IMR-90 (cell line): ENCODE results near the gene HIGD2A. TPM values are rescaled to one million over a fixed set of nuclear protein-coding genes. Genes with fewer than 3 reads are reported as not detected.

Experiments
- ATAC-seq: fragments of 200-7000 bp; cut with Tn5 transposase; 2 replicates; pipeline ENCODE4 v1.9.1; 2020; ENCODE audit warnings: low read depth, mild to moderate bottlenecking, moderate library complexity
- BruUV-seq: library from RNA; stranded (reverse); fragments of 400-500 nt; replicated peaks from 2 replicates; lab custom pipeline; 2021; lab: Mats Ljungman, UMichigan
- CTCF ChIA-PET: fragments of 300-600 bp; formaldehyde crosslinking; extraction: SDS; loops from one replicate; lab custom pipeline; 2021; ENCODE audit warnings: antibody characterized with exemption; lab: Yijun Ruan, JAX
- POLR2A ChIA-PET: fragments of 300-600 bp; sonication (Branson Sonifier 250); formaldehyde crosslinking; loops from one replicate; lab custom pipeline; 2022; ENCODE audit warnings: antibody characterized with exemption; ENCODE audit not compliant: unreplicated experiment; lab: Charles Lee
- DNase-seq: peaks from one replicate; pipeline ENCODE4 v3.0.0; 2013
- H2AFZ ChIP-seq: replicated peaks from 2 replicates; pipeline ENCODE3; 2013; ENCODE audit warnings: low read length, mild to moderate bottlenecking; ENCODE audit not compliant: poor library complexity
- H2AK5ac ChIP-seq: 2 replicates; pipeline ENCODE4 v1.6.1; 2013; ENCODE audit warnings: low read depth, low read length, inconsistent platforms
- H2AK9ac ChIP-seq: replicated peaks from 2 replicates; pipeline ENCODE3; 2013; ENCODE audit warnings: mild to moderate bottlenecking, low read depth, low read length, moderate library complexity; ENCODE audit not compliant: poor library complexity
- H2BK120ac ChIP-seq: 2 replicates; pipeline ENCODE4 v1.6.1; 2013; ENCODE audit warnings: low read depth, low read length, inconsistent platforms
- H2BK15ac ChIP-seq: 3 replicates; pipeline ENCODE4 v1.6.1; 2013; ENCODE audit warnings: low read depth, low read length, inconsistent platforms
- H2BK20ac ChIP-seq: 2 replicates; pipeline ENCODE4 v1.6.1; 2013; ENCODE audit warnings: low read depth, mild to moderate bottlenecking, inconsistent platforms, low read length, moderate library complexity
- H2BK5ac ChIP-seq: 2 replicates; pipeline ENCODE4 v1.6.1; 2013; ENCODE audit warnings: mild to moderate bottlenecking, low read depth, low read length, inconsistent platforms; ENCODE audit not compliant: poor library complexity, severe bottlenecking
- H3K14ac ChIP-seq: replicated peaks from 2 replicates; pipeline ENCODE4 v1.6.1; 2013; ENCODE audit warnings: low read depth, low read length, inconsistent platforms
- H3K18ac ChIP-seq: 2 replicates; pipeline ENCODE4 v1.6.1; 2013; ENCODE audit warnings: low read depth, low read length, control low read depth
- H3K23ac ChIP-seq: 2 replicates; pipeline ENCODE4 v1.6.1; 2013; ENCODE audit warnings: low read depth, low read length, inconsistent platforms
- H3K27ac ChIP-seq: 2 replicates; pipeline ENCODE4 v1.5.1; 2013; ENCODE audit warnings: mild to moderate bottlenecking, control low read depth, low read length; ENCODE audit not compliant: insufficient read depth
- H3K27me3 ChIP-seq: 2 replicates; pipeline ENCODE4 v1.6.1; 2013; ENCODE audit warnings: low read length; ENCODE audit not compliant: control insufficient read depth, insufficient read depth
- H3K36me3 ChIP-seq: 2 replicates; pipeline ENCODE4 v1.6.1; 2013; ENCODE audit warnings: low read length, mixed read lengths; ENCODE audit not compliant: control insufficient read depth, insufficient read depth
- H3K4ac ChIP-seq: 2 replicates; pipeline ENCODE4 v1.6.1; 2013; ENCODE audit warnings: low read depth, low read length, inconsistent platforms
- H3K4me1 ChIP-seq: 2 replicates; pipeline ENCODE4 v1.6.1; 2013; ENCODE audit warnings: low read length, mixed read lengths; ENCODE audit not compliant: control insufficient read depth, insufficient read depth
- H3K4me2 ChIP-seq: 2 replicates; pipeline ENCODE4 v1.6.1; 2013; ENCODE audit warnings: low read depth, mild to moderate bottlenecking, control low read depth, low read length, moderate library complexity
- H3K4me3 ChIP-seq: 2 replicates; pipeline ENCODE4 v1.5.1; 2013; ENCODE audit warnings: low read depth, mild to moderate bottlenecking, control low read depth, low read length, moderate library complexity; ENCODE audit not compliant: insufficient read depth
- H3K56ac ChIP-seq: 2 replicates; pipeline ENCODE4 v1.6.1; 2013; ENCODE audit warnings: low read length, inconsistent platforms; ENCODE audit not compliant: insufficient read depth; ENCODE audit errors: extremely low read depth
- H3K79me1 ChIP-seq, 2 experiments: 2 replicates each; pipeline ENCODE4 v1.6.1; 2013; ENCODE audit warnings: low read length in 2 of 2, inconsistent platforms in 1 of 2, low read depth in 1 of 2
- H3K9ac ChIP-seq: 2 replicates; pipeline ENCODE4 v1.6.1; 2013; ENCODE audit warnings: low read depth, low read length, control low read depth
- H3K9me1 ChIP-seq: 2 replicates; pipeline ENCODE4 v1.6.1; 2013; ENCODE audit warnings: low read length, inconsistent platforms; ENCODE audit not compliant: insufficient read depth
- H3K9me3 ChIP-seq: 2 replicates; pipeline ENCODE4 v1.6.1; 2013; ENCODE audit warnings: low read length; ENCODE audit not compliant: control insufficient read depth, insufficient read depth
- H4K20me1 ChIP-seq: 2 replicates; pipeline ENCODE4 v1.6.1; 2013; ENCODE audit warnings: low read length, inconsistent platforms; ENCODE audit not compliant: insufficient read depth
- H4K5ac ChIP-seq: 2 replicates; pipeline ENCODE4 v1.6.1; 2013; ENCODE audit warnings: mild to moderate bottlenecking, low read depth, low read length, control low read depth
- H4K8ac ChIP-seq, 2 experiments: 2 replicates each; pipeline ENCODE4 v1.6.1; 2013; ENCODE audit warnings: low read depth in 2 of 2, low read length in 2 of 2, control low read depth in 1 of 2, inconsistent platforms in 1 of 2
- H4K91ac ChIP-seq: 2 replicates; pipeline ENCODE4 v1.6.1; 2013; ENCODE audit warnings: low read depth, low read length, inconsistent platforms; ENCODE audit not compliant: insufficient read depth
- BHLHE40 ChIP-seq: fragments of 150-350 bp; IDR thresholded peaks from 2 replicates; pipeline ENCODE4 v1.6.1; 2016; ENCODE audit warnings: mild to moderate bottlenecking, low read depth, low read length
- CEBPB ChIP-seq: IDR thresholded peaks from 2 replicates; pipeline ENCODE4 v1.6.1; 2012; ENCODE audit warnings: low read depth, low read length, improper control_type of control experiment
- CHD1 ChIP-seq: IDR thresholded peaks from 2 replicates; pipeline ENCODE4 v1.6.1; 2012; ENCODE audit warnings: low read depth, low read length, improper control_type of control experiment
- FOS ChIP-seq: fragments of 150-350 bp; IDR thresholded peaks from 2 replicates; pipeline ENCODE4 v1.6.1; 2016; ENCODE audit warnings: low read depth, low read length
- MAFK ChIP-seq: IDR thresholded peaks from 2 replicates; pipeline ENCODE4 v1.6.1; 2012; ENCODE audit warnings: low read depth, low read length, improper control_type of control experiment
- RAD21 ChIP-seq: IDR thresholded peaks from 2 replicates; pipeline ENCODE4 v1.6.1; 2012; ENCODE audit warnings: low read length, improper control_type of control experiment
- RCOR1 ChIP-seq: IDR thresholded peaks from 2 replicates; pipeline ENCODE4 v1.6.1; 2012; ENCODE audit warnings: mild to moderate bottlenecking, low read length, improper control_type of control experiment; ENCODE audit not compliant: insufficient replicate concordance
- RFX5 ChIP-seq: IDR thresholded peaks from 2 replicates; pipeline ENCODE4 v1.8.0; 2012; ENCODE audit warnings: low read depth, mild to moderate bottlenecking, low read length, moderate library complexity
- SMC3 ChIP-seq: fragments of 150-350 bp; IDR thresholded peaks from 2 replicates; pipeline ENCODE4 v1.6.1; 2016; ENCODE audit warnings: low read depth, mild to moderate bottlenecking, antibody characterized with exemption, low read length, moderate library complexity
- WGBS, 2 experiments: methylation state at CpG; one replicate each; pipeline versions ENCODE4 v1.1.5 to v1.1.7; 2013; ENCODE audit warnings: missing lambda C conversion rate in 2 of 2; ENCODE audit not compliant: insufficient read length in 1 of 2; ENCODE audit errors: extremely low coverage in 2 of 2; 5-methylcytosine and 5-hydroxymethylcytosine counted together
- dilution Hi-C: fragments of 300-500 bp; cut with HindIII; formaldehyde crosslinking; loops from one replicate; pipeline ENCODE4 v1.14.3; 2018; ENCODE audit warnings: low sequenced_read_pairs; ENCODE audit not compliant: unreplicated experiment
- in situ Hi-C: fragments of 300-500 bp; cut with MboI; formaldehyde crosslinking; loops from 3 replicates; pipeline ENCODE4 v1.14.3; 2019; ENCODE audit warnings: low sequenced_read_pairs, inconsistent platforms, mixed read lengths
- intact Hi-C: fragments of 100-400 bp; cut with micrococcal nuclease; formaldehyde crosslinking; loops from 2 replicates; pipeline ENCODE4 v1.10.0; 2022
- polyA plus RNA-seq, 3 experiments: library from polyadenylated mRNA; depleted of rRNA; stranded (reverse); fragments of >200 nt; gene quantifications; 2 replicates each; pipeline ENCODE4 v1.2.3, GENCODE V29; 2012; ENCODE audit warnings: low replicate concordance in 1 of 3
- total RNA-seq: library from RNA; depleted of rRNA; stranded (reverse); fragments of >200 nt; gene quantifications from 2 replicates; pipeline ENCODE4 v1.2.3, GENCODE V29; 2012

HIGD2A gene
- total and polyA plus RNA-seq, 2 of the 4 experiments (the other 2 are of a cell fraction), result 35.0 to 131 TPM

DNA sequence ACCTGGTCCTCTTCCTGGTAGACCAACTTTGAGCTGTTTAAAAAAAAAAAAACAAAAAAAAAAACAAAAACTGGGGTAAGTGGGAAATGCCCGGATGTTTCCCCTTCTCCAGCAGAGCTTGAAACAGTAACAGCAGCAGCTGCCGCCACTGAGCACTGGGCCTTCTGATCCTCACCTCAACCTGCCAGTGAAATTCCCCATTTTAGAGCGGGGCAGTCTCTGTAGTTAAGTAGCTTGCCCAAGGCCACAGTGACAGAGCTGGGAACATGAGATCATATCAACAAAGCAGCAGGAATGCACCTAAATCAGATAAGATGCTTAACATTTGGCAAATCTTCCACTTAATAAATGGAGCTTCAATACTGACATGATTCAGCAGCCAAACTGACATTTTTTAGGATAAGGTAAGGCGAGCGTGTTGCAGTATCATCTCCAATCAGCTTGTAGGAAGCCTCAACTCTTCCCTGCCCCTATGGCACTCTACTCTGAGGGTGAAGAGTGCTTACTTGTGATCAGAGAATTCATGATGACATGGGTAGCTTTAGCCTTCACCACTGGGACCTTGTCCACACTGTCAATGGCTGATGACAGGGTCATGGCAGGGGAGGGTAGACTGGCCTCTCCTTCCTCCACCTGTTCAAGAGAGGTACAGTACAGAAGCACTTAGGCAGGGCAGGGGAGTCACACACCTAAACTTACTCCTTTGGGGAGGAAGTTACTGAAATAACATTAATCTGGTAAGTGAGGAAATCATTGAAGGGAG, 36.3 kb upstream of the HIGD2A start:
- H3K23ac ChIP-seq, result no peak overlapping the region
- no peak overlapping the region for H4K5ac ChIP-seq
- H3K27me3 ChIP-seq, result no peaks in the 10 kb centered on the region
- no peak overlapping the region for H2AK9ac ChIP-seq
- dilution Hi-C loops, result no loop called here
- H3K79me1 ChIP-seq, result peaks cover 45 to 57% of the 10 kb centered on the region in 2 experiments
- H2BK5ac ChIP-seq, result no peak overlapping the region
- TF ChIP-seq MAFK, result no peak
- no peak for TF ChIP-seq SMC3
- TF ChIP-seq FOS, result no peak
- TF ChIP-seq BHLHE40, result no peak
- TF ChIP-seq RCOR1, result no peak
- TF ChIP-seq RAD21, result no peak
- no peak for TF ChIP-seq CEBPB
- TF ChIP-seq RFX5, result no peak
- TF ChIP-seq CHD1, result no peak
- H3K4me1 ChIP-seq, result 0 out of 2 replicates have a peak, but pooled peaks cover 2% of the 10 kb centered on the region
- H3K56ac ChIP-seq, result no peak overlapping the region
- H3K4me2 ChIP-seq, result no peak overlapping the region
- intact Hi-C loops, result no loop called here
- H3K4me3 ChIP-seq, result no peak overlapping the region
- in situ Hi-C loops, result no loop called here
- ATAC-seq, result peak; percentile 56
- H2BK20ac ChIP-seq, result no peak overlapping the region
- H3K36me3 ChIP-seq, result peaks cover 72% of the 10 kb centered on the region
- H4K8ac ChIP-seq, result no peak overlapping the region
- H2BK15ac ChIP-seq, result no peak overlapping the region
- no peaks in the 10 kb centered on the region for H3K9me3 ChIP-seq
- CTCF ChIA-PET, result no interaction called here
- peak; percentile 44 for DNase-seq
- H2AK5ac ChIP-seq, result no peak overlapping the region
- no peak overlapping the region for H3K18ac ChIP-seq
- H3K9me1 ChIP-seq, result peaks cover 15% of the 10 kb centered on the region
- no peak overlapping the region for H3K14ac ChIP-seq
- H2AFZ ChIP-seq, result no peak overlapping the region
- no peak overlapping the region for H3K27ac ChIP-seq
- H2BK120ac ChIP-seq, result no peak overlapping the region
- H3K9ac ChIP-seq, result no peak overlapping the region
- H4K20me1 ChIP-seq, result peaks cover 49% of the 10 kb centered on the region
- H3K4ac ChIP-seq, result no peak overlapping the region
- BruUV-seq, result no TSS peak
- WGBS, 2 experiments, result no CpG with 5 or more reads among the region's 5 CpGs
- H4K91ac ChIP-seq, result no peak overlapping the region
- POLR2A ChIA-PET, result no interaction called here
